HEK293 (cell line): Measurements from ENCODE around the gene GDPD3.

ENCODE experiments used
- FEZF1 ChIP-seq: fragments of 450-650 bp; formaldehyde crosslinking; IDR thresholded peaks from 2 replicates; pipeline ENCODE4 v1.5.1; 2016; ENCODE audit warnings: missing biosample characterization, missing genetic modification characterization
- GLI4 ChIP-seq: fragments of 450-650 bp; formaldehyde crosslinking; IDR thresholded peaks from 2 replicates; pipeline ENCODE4 v1.5.1; 2016; ENCODE audit warnings: missing biosample characterization, missing genetic modification characterization
- GLIS2 ChIP-seq: fragments of 450-650 bp; formaldehyde crosslinking; IDR thresholded peaks from 2 replicates; pipeline ENCODE4 v1.5.1; 2016; ENCODE audit warnings: missing biosample characterization, missing genetic modification characterization
- PRDM1 ChIP-seq: fragments of 450-650 bp; formaldehyde crosslinking; IDR thresholded peaks from 2 replicates; pipeline ENCODE4; 2016; ENCODE audit warnings: missing biosample characterization, missing genetic modification characterization
- PRDM6 ChIP-seq: fragments of 450-650 bp; formaldehyde crosslinking; IDR thresholded peaks from 2 replicates; pipeline ENCODE4 v1.5.1; 2017; ENCODE audit warnings: missing biosample characterization, missing genetic modification characterization
- REST ChIP-seq: fragments of 450-650 bp; formaldehyde crosslinking; IDR thresholded peaks from 2 replicates; pipeline ENCODE4 v1.5.1; 2016; ENCODE audit warnings: missing biosample characterization, missing genetic modification characterization
- SCRT1 ChIP-seq: fragments of 450-650 bp; formaldehyde crosslinking; IDR thresholded peaks from 2 replicates; pipeline ENCODE4 v1.5.1; 2016; ENCODE audit warnings: missing biosample characterization, missing genetic modification characterization, borderline replicate concordance
- SP2 ChIP-seq: fragments of 450-650 bp; formaldehyde crosslinking; IDR thresholded peaks from 2 replicates; pipeline ENCODE4 v1.5.1; 2016; ENCODE audit warnings: missing biosample characterization, missing genetic modification characterization
- TSHZ1 ChIP-seq: fragments of 450-650 bp; formaldehyde crosslinking; IDR thresholded peaks from 2 replicates; pipeline ENCODE4 v1.5.1; 2016; ENCODE audit warnings: missing biosample characterization, missing genetic modification characterization, borderline replicate concordance
- ZBTB20 ChIP-seq: fragments of 450-650 bp; formaldehyde crosslinking; IDR thresholded peaks from 2 replicates; pipeline ENCODE4 v1.5.1; 2016; ENCODE audit warnings: missing biosample characterization, missing genetic modification characterization
- ZEB2 ChIP-seq: fragments of 450-650 bp; formaldehyde crosslinking; IDR thresholded peaks from 2 replicates; pipeline ENCODE4 v1.5.1; 2016; ENCODE audit warnings: missing biosample characterization, missing genetic modification characterization
- ZNF140 ChIP-seq: fragments of 450-650 bp; formaldehyde crosslinking; IDR thresholded peaks from 2 replicates; pipeline ENCODE4 v1.5.1; 2016; ENCODE audit warnings: missing biosample characterization, missing genetic modification characterization
- ZNF560 ChIP-seq: fragments of 450-650 bp; formaldehyde crosslinking; IDR thresholded peaks from 2 replicates; pipeline ENCODE4 v1.5.1; 2017; ENCODE audit warnings: missing biosample characterization, missing genetic modification characterization, borderline replicate concordance
- ZNF580 ChIP-seq: fragments of 450-650 bp; formaldehyde crosslinking; IDR thresholded peaks from 2 replicates; pipeline ENCODE4 v1.5.1; 2016; ENCODE audit warnings: missing biosample characterization, missing genetic modification characterization
- ZNF610 ChIP-seq: fragments of 450-650 bp; formaldehyde crosslinking; IDR thresholded peaks from 2 replicates; pipeline ENCODE4 v1.5.1; 2016; ENCODE audit warnings: missing biosample characterization, missing genetic modification characterization, borderline replicate concordance
- ZNF792 ChIP-seq: fragments of 450-650 bp; formaldehyde crosslinking; IDR thresholded peaks from 2 replicates; pipeline ENCODE4 v1.5.1; 2016; ENCODE audit warnings: missing biosample characterization, missing genetic modification characterization
- ZXDB ChIP-seq: fragments of 450-650 bp; formaldehyde crosslinking; IDR thresholded peaks from 2 replicates; pipeline ENCODE4 v1.5.1; 2016; ENCODE audit warnings: missing biosample characterization, missing genetic modification characterization
- TF ChIP-seq, protein P1 (sequence below): fragments of 450-650 bp; formaldehyde crosslinking; conservative IDR thresholded peaks from 2 replicates; pipeline ENCODE4 v1.5.1; 2016; ENCODE audit warnings: low read depth, missing biosample characterization, missing genetic modification characterization
- TF ChIP-seq, protein P2 (sequence below): fragments of 450-650 bp; formaldehyde crosslinking; IDR thresholded peaks from 2 replicates; pipeline ENCODE4 v1.5.1; 2016; ENCODE audit warnings: missing biosample characterization, missing genetic modification characterization

GDPD3 gene

DNA sequence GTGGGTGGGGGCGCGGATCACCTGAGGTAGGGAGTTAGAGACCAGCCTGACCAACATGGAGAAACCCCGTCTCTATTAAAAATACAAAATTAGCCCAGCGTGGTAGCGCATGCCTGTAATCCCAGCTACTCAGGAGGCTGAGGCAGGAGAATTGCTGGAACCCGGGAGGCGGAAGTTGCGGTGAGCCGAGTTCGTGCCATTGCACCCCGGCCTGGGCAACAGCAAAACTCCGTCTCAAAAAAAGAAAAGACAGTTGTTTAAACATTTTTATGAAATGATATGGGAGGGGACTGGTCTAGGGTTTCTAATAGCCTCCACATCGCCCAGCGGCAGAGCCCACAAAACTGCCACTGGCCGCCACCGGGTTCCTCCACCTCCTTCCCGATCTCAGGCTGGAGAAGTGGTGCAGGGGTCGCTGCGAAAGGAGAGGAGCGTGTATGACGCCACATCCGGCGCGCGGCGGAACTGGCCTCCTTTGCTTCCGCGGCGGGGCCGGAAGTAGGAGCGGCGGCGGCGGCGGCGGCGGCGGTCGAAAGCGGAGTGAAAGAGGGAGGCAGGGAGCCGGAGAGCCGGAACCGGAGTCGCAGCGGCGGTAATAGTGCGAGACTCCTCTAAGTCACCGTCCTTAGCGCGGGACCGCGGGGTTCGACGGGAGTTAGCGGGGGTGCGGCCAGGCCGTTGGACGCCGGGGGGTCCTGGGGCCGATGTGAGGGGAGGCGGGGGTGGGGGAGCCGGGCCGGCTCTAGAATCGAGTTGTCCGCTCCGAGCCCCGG lies 37.6 kb downstream of the GDPD3 start, which contains the start of gene PPP4C (continued):
- TF ChIP-seq TSHZ1 (no peak), ZNF580 (no peak; the same call in 1 of the 2 replicates), SP2 (peak; percentile 88), ZNF792 (tag by site-specific recombination) (no peak), ZNF610 (tag by site-specific recombination) (peak; percentile 91; the same call in 1 of the 2 replicates), ZNF140 (tag by site-specific recombination) (no peak), GLIS2 (tag by site-specific recombination) (peak; percentile 58), ZXDB (tag by site-specific recombination) (peak; percentile 92), REST (no peak), FEZF1 (tag by site-specific recombination) (no peak), PRDM1 (tag by site-specific recombination) (no peak), SCRT1 (no peak), GLI4 (tag by site-specific recombination) (no peak), ZNF560 (tag by site-specific recombination) (peak; percentile 83), ZBTB20 (tag by site-specific recombination) (peak; percentile 97), PRDM6 (no peak), ZEB2 (tag by site-specific recombination) (peak; percentile 68)
- TF ChIP-seq, protein P1, sequence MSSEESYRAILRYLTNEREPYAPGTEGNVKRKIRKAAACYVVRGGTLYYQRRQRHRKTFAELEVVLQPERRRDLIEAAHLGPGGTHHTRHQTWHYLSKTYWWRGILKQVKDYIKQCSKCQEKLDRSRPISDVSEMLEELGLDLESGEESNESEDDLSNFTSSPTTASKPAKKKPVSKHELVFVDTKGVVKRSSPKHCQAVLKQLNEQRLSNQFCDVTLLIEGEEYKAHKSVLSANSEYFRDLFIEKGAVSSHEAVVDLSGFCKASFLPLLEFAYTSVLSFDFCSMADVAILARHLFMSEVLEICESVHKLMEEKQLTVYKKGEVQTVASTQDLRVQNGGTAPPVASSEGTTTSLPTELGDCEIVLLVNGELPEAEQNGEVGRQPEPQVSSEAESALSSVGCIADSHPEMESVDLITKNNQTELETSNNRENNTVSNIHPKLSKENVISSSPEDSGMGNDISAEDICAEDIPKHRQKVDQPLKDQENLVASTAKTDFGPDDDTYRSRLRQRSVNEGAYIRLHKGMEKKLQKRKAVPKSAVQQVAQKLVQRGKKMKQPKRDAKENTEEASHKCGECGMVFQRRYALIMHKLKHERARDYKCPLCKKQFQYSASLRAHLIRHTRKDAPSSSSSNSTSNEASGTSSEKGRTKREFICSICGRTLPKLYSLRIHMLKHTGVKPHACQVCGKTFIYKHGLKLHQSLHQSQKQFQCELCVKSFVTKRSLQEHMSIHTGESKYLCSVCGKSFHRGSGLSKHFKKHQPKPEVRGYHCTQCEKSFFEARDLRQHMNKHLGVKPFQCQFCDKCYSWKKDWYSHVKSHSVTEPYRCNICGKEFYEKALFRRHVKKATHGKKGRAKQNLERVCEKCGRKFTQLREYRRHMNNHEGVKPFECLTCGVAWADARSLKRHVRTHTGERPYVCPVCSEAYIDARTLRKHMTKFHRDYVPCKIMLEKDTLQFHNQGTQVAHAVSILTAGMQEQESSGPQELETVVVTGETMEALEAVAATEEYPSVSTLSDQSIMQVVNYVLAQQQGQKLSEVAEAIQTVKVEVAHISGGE = peak; percentile 96
- TF ChIP-seq, protein P2, sequence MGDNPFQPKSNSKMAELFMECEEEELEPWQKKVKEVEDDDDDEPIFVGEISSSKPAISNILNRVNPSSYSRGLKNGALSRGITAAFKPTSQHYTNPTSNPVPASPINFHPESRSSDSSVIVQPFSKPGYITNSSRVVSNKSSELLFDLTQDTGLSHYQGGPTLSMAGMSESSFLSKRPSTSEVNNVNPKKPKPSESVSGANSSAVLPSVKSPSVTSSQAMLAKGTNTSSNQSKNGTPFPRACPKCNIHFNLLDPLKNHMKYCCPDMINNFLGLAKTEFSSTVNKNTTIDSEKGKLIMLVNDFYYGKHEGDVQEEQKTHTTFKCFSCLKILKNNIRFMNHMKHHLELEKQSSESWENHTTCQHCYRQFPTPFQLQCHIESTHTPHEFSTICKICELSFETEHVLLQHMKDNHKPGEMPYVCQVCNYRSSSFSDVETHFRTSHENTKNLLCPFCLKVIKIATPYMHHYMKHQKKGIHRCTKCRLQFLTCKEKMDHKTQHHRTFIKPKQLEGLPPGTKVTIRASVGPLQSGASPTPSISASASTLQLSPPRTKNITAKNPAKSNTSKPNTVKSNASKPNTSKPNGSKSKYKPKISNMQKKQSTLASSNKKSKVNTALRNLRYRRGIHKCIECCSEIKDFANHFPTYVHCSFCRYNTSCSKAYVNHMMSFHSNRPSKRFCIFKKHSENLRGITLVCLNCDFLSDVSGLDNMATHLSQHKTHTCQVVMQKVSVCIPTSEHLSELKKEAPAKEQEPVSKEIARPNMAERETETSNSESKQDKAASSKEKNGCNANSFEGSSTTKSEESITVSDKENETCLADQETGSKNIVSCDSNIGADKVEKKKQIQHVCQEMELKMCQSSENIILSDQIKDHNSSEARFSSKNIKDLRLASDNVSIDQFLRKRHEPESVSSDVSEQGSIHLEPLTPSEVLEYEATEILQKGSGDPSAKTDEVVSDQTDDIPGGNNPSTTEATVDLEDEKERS (tag by site-specific recombination) = no peak
